ENCODE data around the gene FKBP9. TPM values are rescaled to one million over a fixed set of nuclear protein-coding genes. Genes with fewer than 3 reads are reported as not detected.
A peak's percentile ranks its signal among the peaks of the same experiment; 100 is the strongest.

Gene FKBP9
- total and polyA plus RNA-seq, 7 donors: 10.6 to 42.6 (median 23.2) TPM

GRCh38 chr7:33012364-33012763, 55.1 kb downstream of the FKBP9 start:
- TF ChIP-seq CTCF (IDR thresholded peaks at IDR 0.05): no peak
- ATAC-seq (no peak), DNase-seq (no peak)
- no peaks in the 10 kb centered on the region for H3K4me1 ChIP-seq
- intact Hi-C loops (cut with DNase I): no loop called here
- H3K27me3 ChIP-seq (ENCODE audit: insufficient read depth in 3 of 3, low read length in 2 of 3): no peaks in the 10 kb centered on the region
- no peak overlapping the region for H3K27ac ChIP-seq
- H3K4me3 ChIP-seq: no peak overlapping the region
- no peaks in the 10 kb centered on the region for H3K9me3 ChIP-seq
- peaks cover 0 to 58% of the 10 kb centered on the region in 2 donors for H3K36me3 ChIP-seq (ENCODE audit: insufficient read depth in 1 of 2, low read depth in 1 of 2)

- TF ChIP-seq CTCF (IDR thresholded peaks at IDR 0.05): no peak
- Histone ChIP-seq H3K36me3 (ENCODE audit: insufficient read depth in 1 of 2, low read depth in 1 of 2) (peaks cover 0 to 81% of the 10 kb centered on the region in 2 donors), H3K4me1 (no peaks in the 10 kb centered on the region), H3K27ac (no peak overlapping the region), H3K27me3 (ENCODE audit: insufficient read depth in 3 of 3, low read length in 2 of 3) (no peaks in the 10 kb centered on the region), H3K4me3 (no peak overlapping the region), H3K9me3 (no peaks in the 10 kb centered on the region)
- DNase-seq: no peak
- ATAC-seq: no peak
- WGBS, 3 donors: 94 to 97% (median 95%) methylated on average over 4 of the region's 4 CpGs
- intact Hi-C loops (cut with DNase I): no loop called here
These were observed 67.0 kb downstream of the FKBP9 start for GRCh38 chr7:33024189-33024757.

- intact Hi-C loops (cut with DNase I): loop anchor here in 1 of 2 donors (5.0 kb wide), 1 partner anchor 78 kb away; the partner anchor contains the start of gene FKBP9
- TF ChIP-seq CTCF (IDR thresholded peaks at IDR 0.05): no peak
- WGBS, 3 donors: 85 to 92% (median 88%) methylated on average over 2 of the region's 2 CpGs
- Histone ChIP-seq H3K36me3 (ENCODE audit: insufficient read depth in 1 of 2, low read depth in 1 of 2) (peaks cover 0 to 5% of the 10 kb centered on the region in 2 donors), H3K4me3 (no peak overlapping the region), H3K9me3 (no peaks in the 10 kb centered on the region), H3K27ac (no peak overlapping the region), H3K27me3 (ENCODE audit: insufficient read depth in 3 of 3, low read length in 2 of 3) (no peaks in the 10 kb centered on the region), H3K4me1 (peaks cover 4% of the 10 kb centered on the region)
- DNase-seq (no peak), ATAC-seq (no peak)
These were observed 78.5 kb downstream of the FKBP9 start for GRCh38 chr7:33035776-33036175.

- peak overlapping the region; percentile 76 for H3K4me3 ChIP-seq
- H3K27ac ChIP-seq: peak overlapping the region; percentile 83
- no peaks in the 10 kb centered on the region for H3K27me3 ChIP-seq (ENCODE audit: insufficient read depth in 3 of 3, low read length in 2 of 3)
- intact Hi-C loops (cut with DNase I): loop anchor here in 1 of 2 donors (5.0 kb wide), 1 partner anchor 81 kb away; the partner anchor contains the start of gene FKBP9
- H3K9me3 ChIP-seq: no peaks in the 10 kb centered on the region
- ATAC-seq (peak in 3 of 4 donors; percentile 39 to 47 (median 42)), DNase-seq (no peak)
- WGBS, 3 donors: 3% methylated on average over 2 of the region's 2 CpGs
- peaks cover 25% of the 10 kb centered on the region for H3K4me1 ChIP-seq
- peaks cover 0 to 5% of the 10 kb centered on the region in 2 donors for H3K36me3 ChIP-seq (ENCODE audit: insufficient read depth in 1 of 2, low read depth in 1 of 2)
- no peak for TF ChIP-seq CTCF (IDR thresholded peaks at IDR 0.05)
These were observed 81.4 kb downstream of the FKBP9 start for GRCh38 chr7:33038639-33039038.
